Lower leg skin (tissue), 3 donors: Measurements from ENCODE around the gene PTPRN2.

Experiments
- POLR2A ChIP-seq, 2 donors: fragments of 450-650 bp; IDR thresholded peaks; one replicate each; pipeline ENCODE4 v1.6.1; 2016 to 2017; ENCODE audit warnings: antibody characterized with exemption in 2 of 2, mild to moderate bottlenecking in 1 of 2, moderate library complexity in 1 of 2
- TF ChIP-seq, protein P1 (sequence below), 3 donors: fragments of 450-650 bp; IDR thresholded peaks; one replicate each; pipeline ENCODE4 v1.5.1; 2016; ENCODE audit warnings: antibody characterized with exemption in 3 of 3, mild to moderate bottlenecking in 3 of 3, moderate library complexity in 2 of 3

DNA sequence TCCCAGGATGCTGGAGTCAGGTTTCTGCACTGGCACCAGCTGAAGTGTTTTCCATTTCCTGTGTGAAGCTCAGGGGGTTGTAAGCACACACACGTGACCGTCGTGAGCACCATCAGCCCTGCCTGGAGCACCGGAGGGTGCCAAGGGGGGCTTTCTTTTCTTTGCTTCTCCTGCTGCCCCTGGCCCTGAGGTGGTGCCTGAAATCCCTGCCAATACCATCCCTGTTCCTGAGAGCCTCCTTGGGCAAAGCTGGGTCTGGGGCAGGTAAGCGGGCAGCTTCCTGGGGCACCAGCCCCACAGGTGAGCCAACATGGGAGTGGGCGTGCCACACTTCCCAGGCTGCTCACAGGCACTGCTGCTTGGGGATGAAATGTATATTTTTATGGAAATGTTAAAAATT lies 657.2 kb downstream of the PTPRN2 start:
- TF ChIP-seq, protein P1, sequence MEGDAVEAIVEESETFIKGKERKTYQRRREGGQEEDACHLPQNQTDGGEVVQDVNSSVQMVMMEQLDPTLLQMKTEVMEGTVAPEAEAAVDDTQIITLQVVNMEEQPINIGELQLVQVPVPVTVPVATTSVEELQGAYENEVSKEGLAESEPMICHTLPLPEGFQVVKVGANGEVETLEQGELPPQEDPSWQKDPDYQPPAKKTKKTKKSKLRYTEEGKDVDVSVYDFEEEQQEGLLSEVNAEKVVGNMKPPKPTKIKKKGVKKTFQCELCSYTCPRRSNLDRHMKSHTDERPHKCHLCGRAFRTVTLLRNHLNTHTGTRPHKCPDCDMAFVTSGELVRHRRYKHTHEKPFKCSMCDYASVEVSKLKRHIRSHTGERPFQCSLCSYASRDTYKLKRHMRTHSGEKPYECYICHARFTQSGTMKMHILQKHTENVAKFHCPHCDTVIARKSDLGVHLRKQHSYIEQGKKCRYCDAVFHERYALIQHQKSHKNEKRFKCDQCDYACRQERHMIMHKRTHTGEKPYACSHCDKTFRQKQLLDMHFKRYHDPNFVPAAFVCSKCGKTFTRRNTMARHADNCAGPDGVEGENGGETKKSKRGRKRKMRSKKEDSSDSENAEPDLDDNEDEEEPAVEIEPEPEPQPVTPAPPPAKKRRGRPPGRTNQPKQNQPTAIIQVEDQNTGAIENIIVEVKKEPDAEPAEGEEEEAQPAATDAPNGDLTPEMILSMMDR (IDR thresholded peaks at IDR 0.05): no peak
- TF ChIP-seq POLR2A (IDR thresholded peaks at IDR 0.05): no peak
